ENCODE data around the gene FZD10. TPM values are rescaled to one million over a fixed set of nuclear protein-coding genes. Genes with fewer than 3 reads are reported as not detected.

The FZD10 gene
- total RNA-seq, 2 experiments from 2014 or later = not detected

DNA sequence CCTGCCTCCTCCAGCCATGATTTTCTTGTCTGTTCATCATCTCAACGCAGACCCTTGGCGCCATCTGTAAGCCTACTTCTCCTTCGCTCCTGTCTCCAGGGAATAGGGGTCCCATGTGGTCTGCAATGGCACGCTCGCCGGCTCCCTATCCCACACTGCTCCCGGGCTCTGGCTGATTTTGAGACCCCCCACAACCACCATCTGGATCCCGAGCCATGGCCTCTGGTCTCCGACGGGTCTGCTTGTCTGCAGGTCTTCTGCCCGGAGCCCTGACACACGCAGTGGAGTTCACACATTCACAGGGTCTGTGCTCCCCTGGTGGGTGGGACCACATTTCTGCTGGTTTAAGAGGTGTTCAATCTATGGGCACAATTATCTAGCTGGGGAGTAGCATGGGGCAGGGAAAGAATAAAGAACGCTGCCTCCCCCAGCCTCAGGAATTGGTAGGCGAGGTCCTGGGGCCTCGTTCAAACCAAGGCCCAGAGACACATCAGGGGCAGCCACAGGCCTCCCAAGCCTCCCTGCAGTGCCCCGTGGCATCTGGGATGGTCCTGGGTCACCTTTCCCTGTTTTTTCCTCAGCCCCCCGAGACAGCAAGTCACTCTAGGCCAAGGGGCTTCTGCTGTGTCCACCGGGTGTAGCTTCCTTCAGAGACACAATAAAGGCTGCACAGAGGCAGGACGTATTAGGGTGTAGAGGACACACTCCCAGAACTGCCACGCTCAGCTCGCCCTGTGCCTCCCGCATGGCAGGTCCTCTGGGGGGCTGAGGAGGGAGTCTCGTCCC lies 21.5 kb downstream of the FZD10 start:
- no peaks in the 10 kb centered on the region for H3K27me3 Mint-ChIP-seq
- H3K27ac Mint-ChIP-seq = no peak overlapping the region
- no peak overlapping the region for H3K4me3 Mint-ChIP-seq
- POLR2A ChIA-PET = no interaction called here
- peaks cover 3% of the 10 kb centered on the region for H3K9me3 Mint-ChIP-seq
- H3K36me3 Mint-ChIP-seq (ENCODE audit: low read depth) = no peaks in the 10 kb centered on the region
- CTCF ChIA-PET = no interaction called here
- DNase-seq = no peak
- H3K4me1 Mint-ChIP-seq = no peaks in the 10 kb centered on the region

DNA sequence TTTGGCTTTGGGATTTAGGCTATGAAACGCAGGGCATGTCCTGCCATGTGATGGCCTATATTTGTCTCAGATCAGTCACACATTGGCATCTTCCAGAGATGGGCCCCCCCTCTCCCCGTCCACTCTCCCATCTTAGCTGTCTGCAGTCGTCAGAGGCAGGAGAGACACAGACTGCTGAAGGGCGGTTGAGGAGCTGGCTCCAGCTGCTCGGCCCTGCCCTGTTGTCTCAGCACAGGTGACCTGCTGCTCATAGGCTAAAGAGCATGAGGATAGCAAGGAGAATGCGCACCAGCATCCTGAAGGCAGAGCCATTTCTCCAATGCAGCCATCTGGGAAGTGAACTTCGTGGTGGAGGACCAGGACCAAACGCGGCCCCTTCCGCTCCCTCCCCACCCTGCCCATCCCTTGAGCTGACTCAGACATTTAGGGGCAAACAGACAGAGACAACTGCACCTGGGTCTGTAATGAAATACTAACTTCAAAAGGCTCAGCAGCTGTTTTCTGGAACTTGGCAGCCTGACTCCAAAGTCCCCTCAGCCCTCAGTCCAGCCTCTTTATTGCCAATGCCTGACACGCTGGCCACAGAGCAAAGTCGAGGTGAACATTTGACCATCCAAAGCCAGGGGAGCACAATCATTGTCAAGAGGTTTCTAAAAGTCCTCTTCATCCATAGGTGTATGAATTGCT lies 22.3 kb downstream of the FZD10 start:
- Mint-ChIP-seq H3K9me3 (peaks cover 3% of the 10 kb centered on the region), H3K27me3 (no peaks in the 10 kb centered on the region), H3K36me3 (ENCODE audit: low read depth) (no peaks in the 10 kb centered on the region), H3K27ac (no peak overlapping the region), H3K4me3 (no peak overlapping the region), H3K4me1 (no peaks in the 10 kb centered on the region)
- DNase-seq = no peak
- ChIA-PET POLR2A (no interaction called here), CTCF (no interaction called here)

DNA sequence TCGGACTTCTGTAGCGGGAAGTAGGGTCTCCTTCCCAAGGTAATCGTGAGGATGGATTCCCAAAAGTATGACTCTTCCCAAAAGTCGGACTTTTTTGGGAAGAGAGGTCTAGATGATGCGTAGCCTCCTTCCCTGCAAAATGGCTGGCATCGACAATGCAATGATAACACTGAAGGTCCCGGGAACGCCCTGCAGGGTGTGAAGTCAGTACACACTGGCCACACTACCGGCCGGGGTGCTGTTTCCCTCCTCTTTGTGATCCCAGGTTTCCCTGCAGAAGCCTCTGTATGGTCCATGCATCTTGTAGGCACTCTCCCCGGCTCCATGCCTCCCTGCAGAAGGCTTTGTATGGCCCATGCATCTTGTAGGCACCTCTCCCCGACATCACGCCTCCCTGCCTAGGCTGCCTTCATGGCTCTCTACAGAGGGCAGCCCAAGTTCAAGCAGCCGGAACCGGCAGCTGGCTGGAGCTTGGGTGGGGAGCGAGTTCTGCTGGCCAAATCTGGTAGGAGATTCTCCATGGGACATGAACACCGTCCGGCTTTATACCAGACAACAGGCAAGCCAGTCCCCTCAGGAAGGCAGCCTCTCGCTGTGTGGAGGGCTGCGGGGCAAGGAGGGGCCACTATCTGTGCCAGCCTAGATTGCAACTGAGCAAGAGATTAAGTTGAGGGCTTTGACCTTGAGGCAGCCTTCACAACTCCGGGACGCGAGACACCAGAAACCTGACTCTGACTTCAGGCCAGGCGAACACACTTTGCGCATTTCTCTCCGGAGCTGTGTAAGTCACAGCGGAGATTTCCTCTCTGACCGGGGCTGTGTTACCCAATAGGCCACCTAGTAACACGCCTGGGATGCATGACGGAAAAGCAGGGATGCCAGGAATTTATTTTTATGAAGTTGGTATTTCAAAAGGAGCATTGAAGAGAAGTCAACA lies 23.5 kb downstream of the FZD10 start:
- H3K27me3 Mint-ChIP-seq = no peaks in the 10 kb centered on the region
- no peak overlapping the region for H3K4me3 Mint-ChIP-seq
- no peak overlapping the region for H3K27ac Mint-ChIP-seq
- DNase-seq = no peak
- H3K9me3 Mint-ChIP-seq = peaks cover 3% of the 10 kb centered on the region
- no peaks in the 10 kb centered on the region for H3K4me1 Mint-ChIP-seq
- ChIA-PET POLR2A (no interaction called here), CTCF (no interaction called here)
- no peaks in the 10 kb centered on the region for H3K36me3 Mint-ChIP-seq (ENCODE audit: low read depth)

DNA sequence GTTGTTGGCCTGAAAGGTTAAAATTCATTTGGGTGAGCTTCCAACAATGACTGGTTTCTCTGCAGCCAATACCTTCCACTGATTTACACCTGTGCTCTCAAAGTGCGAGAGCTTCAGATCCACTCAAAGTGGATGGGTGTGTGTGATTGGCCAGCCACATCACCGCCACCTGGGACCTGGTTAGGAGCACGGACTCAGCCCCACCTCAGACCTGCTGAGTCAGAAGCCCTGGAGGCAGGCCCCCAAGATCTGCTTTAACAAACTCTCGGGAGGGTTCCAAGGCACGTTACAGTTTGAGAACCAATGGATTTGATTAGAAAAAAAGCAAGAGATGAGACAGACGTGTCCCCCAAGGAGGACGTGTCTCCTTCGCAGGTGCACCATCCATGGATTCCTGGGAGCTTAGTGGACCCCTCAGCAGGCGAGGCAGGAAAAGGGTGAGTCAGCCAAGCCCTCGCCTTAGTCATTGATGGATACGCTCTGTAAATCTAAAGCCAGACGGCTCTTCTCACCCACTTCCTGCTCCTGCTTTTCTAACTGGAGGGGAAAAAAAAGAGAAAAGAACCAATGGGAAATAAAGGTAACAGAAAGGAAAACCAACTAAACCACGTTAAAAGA lies 24.5 kb downstream of the FZD10 start:
- Mint-ChIP-seq H3K36me3 (ENCODE audit: low read depth) (no peaks in the 10 kb centered on the region), H3K4me3 (no peak overlapping the region), H3K27ac (no peak overlapping the region), H3K9me3 (peaks cover 3% of the 10 kb centered on the region), H3K27me3 (no peaks in the 10 kb centered on the region), H3K4me1 (no peaks in the 10 kb centered on the region)
- POLR2A ChIA-PET = no interaction called here
- CTCF ChIA-PET = no interaction called here
- DNase-seq = no peak

DNA sequence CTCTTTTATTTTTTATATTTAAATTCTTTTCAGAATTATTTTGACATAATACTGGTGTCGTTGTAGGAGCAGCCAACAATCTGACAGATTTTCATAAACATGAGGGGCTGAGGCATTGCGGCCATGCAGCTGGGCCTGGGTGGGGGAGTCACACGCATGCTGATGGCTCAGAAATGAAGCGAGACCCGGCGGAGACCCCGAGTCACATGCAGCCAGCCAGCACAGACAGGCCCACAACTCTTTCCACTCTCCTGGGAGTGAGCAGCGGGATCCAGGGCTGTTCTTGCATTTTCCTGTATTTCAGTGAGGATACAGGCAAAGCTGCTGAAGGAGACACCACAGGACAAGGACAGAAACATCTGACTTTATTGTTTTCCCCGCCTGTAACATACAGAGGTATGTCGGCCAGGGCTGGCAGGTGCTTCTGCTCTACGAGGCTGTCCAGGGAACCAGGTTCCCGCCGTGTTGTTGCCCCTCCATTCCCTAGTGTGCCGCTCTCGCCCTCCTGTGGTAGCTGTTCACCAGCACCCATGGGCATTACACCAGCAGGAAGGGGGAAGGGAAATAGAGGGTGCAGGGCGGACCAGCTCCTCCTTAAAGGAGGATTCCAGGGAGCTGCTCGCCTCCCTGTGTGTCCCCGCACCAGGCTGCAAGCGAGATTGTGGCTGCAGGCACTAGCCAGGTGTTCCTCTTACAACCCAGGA lies 30.5 kb downstream of the FZD10 start:
- no peaks in the 10 kb centered on the region for H3K4me1 Mint-ChIP-seq
- H3K27ac Mint-ChIP-seq = no peak overlapping the region
- H3K9me3 Mint-ChIP-seq = no peaks in the 10 kb centered on the region
- H3K36me3 Mint-ChIP-seq (ENCODE audit: low read depth) = no peaks in the 10 kb centered on the region
- no peak for DNase-seq
- ChIA-PET POLR2A (no interaction called here), CTCF (no interaction called here)
- no peaks in the 10 kb centered on the region for H3K27me3 Mint-ChIP-seq
- no peak overlapping the region for H3K4me3 Mint-ChIP-seq

DNA sequence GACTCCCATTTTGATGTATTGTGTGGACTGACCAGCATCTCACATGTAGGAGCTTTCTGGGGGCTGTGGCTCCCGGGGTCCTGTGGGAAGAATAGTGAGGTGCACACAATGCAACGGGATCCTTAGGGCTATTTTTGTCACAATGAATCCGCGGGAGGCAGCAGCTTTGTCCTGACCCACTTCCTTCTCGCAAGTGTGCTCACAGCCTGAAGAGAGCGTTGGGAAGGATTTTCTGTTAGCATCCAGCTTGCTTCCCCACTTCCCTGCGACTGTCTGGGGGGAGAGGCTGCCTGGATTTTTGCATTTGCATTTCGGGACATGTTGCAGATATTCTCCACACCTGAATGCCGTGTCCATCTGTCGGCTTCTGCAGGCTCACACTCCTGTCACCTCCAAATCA lies 31.9 kb downstream of the FZD10 start:
- no peak overlapping the region for H3K4me3 Mint-ChIP-seq
- no peaks in the 10 kb centered on the region for H3K27me3 Mint-ChIP-seq
- no peaks in the 10 kb centered on the region for H3K36me3 Mint-ChIP-seq (ENCODE audit: low read depth)
- H3K4me1 Mint-ChIP-seq = no peaks in the 10 kb centered on the region
- no peaks in the 10 kb centered on the region for H3K9me3 Mint-ChIP-seq
- no peak for DNase-seq
- CTCF ChIA-PET = no interaction called here
- H3K27ac Mint-ChIP-seq = no peak overlapping the region
- POLR2A ChIA-PET = no interaction called here

DNA sequence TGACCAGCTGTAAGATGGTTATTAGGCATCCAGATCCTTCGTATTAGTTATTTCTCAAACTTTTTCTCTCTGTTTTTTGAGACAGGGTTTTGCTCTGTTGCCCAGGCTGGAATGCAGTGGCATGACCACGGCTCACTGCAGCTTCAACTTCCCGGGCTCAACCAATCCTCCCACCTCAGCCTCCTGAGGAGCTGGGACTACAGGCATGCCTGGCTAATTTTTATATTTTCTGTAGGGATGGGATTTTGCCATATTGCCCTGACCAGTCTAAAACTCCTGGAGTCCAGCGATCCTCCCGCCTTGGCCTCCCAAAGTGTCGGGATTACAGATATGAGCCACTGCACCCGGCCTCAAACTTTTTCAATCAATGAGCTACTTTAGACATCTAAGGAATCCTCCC lies 33.1 kb downstream of the FZD10 start:
- POLR2A ChIA-PET = no interaction called here

DNA sequence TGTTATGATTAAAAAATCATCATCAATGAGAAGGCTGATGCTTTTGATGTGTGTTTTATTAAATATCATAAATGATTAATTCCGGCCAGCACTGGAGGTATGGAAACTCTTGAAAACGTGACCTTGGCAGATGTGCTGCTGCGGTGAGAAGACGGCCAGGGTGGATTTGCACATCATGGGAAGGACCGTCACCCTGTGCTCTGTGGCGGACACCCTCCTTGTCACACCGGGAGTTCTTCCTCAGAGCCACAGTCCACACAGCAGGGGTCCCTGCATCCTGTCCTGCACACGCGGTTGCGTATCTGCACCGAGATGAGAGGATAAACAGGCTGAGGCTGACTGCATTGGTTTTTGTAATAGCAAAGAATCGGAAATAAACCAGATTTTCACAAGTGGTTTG lies 33.5 kb downstream of the FZD10 start:
- Mint-ChIP-seq H3K9me3 (no peaks in the 10 kb centered on the region), H3K4me3 (no peak overlapping the region), H3K36me3 (ENCODE audit: low read depth) (no peaks in the 10 kb centered on the region), H3K27ac (no peak overlapping the region), H3K4me1 (no peaks in the 10 kb centered on the region), H3K27me3 (no peaks in the 10 kb centered on the region)
- ChIA-PET CTCF (no interaction called here), POLR2A (no interaction called here)
- no peak for DNase-seq

More for the DNA sequence above, 33.1 kb downstream of the FZD10 start:
- no peaks in the 10 kb centered on the region for H3K4me1 Mint-ChIP-seq
- DNase-seq = no peak
- no peak overlapping the region for H3K27ac Mint-ChIP-seq
- no peaks in the 10 kb centered on the region for H3K36me3 Mint-ChIP-seq (ENCODE audit: low read depth)
- H3K9me3 Mint-ChIP-seq = no peaks in the 10 kb centered on the region
- CTCF ChIA-PET = no interaction called here
- no peaks in the 10 kb centered on the region for H3K27me3 Mint-ChIP-seq
- no peak overlapping the region for H3K4me3 Mint-ChIP-seq

DNA sequence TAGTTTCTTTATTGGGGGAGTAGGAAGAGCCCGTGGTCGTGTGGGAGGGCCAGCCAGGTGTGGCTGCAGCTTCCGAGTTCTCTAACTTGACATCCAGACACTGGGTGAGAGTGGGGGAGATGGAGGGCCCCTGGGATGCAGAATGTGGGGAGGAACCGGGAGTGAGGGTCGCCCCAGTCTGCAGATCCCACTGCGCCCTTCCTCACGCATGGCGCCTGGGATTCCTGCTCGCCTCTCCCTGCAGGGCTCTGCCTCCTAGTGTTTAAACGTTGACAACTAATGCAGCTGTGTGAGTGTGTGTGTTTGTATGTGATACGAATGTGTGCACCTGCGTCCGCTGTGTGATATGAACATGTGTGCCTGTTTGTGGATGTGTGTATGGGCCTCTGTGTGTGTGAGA lies 34.6 kb downstream of the FZD10 start:
- H3K9me3 Mint-ChIP-seq = no peaks in the 10 kb centered on the region
- H3K4me1 Mint-ChIP-seq = no peaks in the 10 kb centered on the region
- ChIA-PET POLR2A (no interaction called here), CTCF (no interaction called here)
- no peak for DNase-seq
- no peak overlapping the region for H3K4me3 Mint-ChIP-seq
- no peak overlapping the region for H3K27ac Mint-ChIP-seq
- H3K27me3 Mint-ChIP-seq = no peaks in the 10 kb centered on the region
- no peaks in the 10 kb centered on the region for H3K36me3 Mint-ChIP-seq (ENCODE audit: low read depth)

DNA sequence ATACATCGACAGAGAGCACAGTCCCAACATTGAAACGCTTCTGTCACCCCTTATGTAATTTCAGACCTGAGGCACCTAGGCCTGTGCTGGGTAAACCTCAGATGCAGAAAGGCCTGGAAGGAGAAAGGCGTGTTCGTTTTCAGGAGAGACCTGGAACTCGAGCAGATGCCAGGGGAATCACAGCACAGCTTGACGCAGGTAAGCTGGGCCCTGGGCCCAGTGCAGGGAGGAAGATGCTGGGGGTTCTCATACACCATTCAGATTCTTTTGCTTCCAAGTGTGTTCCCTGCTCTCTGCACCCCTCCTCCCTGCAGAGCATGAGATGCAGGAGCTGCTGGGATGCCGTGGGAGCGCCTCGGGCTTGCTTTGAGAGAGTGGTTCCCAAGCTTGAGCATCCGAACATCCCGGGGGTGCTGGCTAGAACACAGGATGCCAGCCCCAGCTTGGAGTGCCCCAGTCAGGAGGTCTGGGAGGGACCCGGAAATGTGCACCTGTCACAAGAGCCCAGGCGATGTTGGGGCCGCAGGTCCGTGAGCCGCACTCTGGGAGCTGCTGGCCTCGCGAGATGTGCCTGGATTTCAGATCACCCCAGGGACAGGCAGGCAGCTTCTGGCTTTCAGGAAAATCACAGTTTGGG lies 35.9 kb downstream of the FZD10 start:
- no peaks in the 10 kb centered on the region for H3K36me3 Mint-ChIP-seq (ENCODE audit: low read depth)
- H3K4me3 Mint-ChIP-seq = no peak overlapping the region
- H3K27me3 Mint-ChIP-seq = no peaks in the 10 kb centered on the region
- CTCF ChIA-PET = interaction anchor here (1.3 kb wide), 1 partner anchor 15 kb away, joined by 3 read pairs; no protein-coding TSS in a partner anchor
- H3K4me1 Mint-ChIP-seq = no peaks in the 10 kb centered on the region
- no peak overlapping the region for H3K27ac Mint-ChIP-seq
- no peaks in the 10 kb centered on the region for H3K9me3 Mint-ChIP-seq
- DNase-seq = no peak
- POLR2A ChIA-PET = no interaction called here

DNA sequence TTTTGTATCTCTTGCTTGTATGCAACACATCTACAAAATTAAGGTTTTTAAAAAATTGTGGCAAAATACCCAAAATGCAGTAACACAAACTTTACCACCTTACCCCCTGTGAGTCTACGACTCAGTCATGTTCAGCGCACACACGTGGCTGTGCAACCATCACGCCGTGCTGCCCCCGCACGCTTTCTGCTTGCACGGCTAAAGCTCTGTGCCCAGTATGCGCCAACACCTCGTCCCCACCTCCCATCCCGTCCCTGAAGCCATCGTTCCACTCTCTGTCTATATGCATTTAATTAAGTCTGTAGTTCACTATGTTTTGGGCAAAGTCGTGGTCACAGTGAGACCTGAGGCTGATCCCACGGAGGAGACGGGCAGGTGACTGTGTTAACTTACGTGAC lies 36.4 kb downstream of the FZD10 start:
- POLR2A ChIA-PET = no interaction called here
- Mint-ChIP-seq H3K9me3 (no peaks in the 10 kb centered on the region), H3K4me3 (no peak overlapping the region), H3K4me1 (no peaks in the 10 kb centered on the region), H3K27ac (no peak overlapping the region), H3K27me3 (no peaks in the 10 kb centered on the region), H3K36me3 (ENCODE audit: low read depth) (no peaks in the 10 kb centered on the region)
- no peak for DNase-seq
- CTCF ChIA-PET = interaction anchor here (1.3 kb wide), 1 partner anchor 15 kb away, joined by 3 read pairs; no protein-coding TSS in a partner anchor
